CD4-positive, alpha-beta T cell treated with Interleukin-4 for 1 hour (primary cell): ENCODE results near the gene PRKAR1B.

Experiments used
- DNase-seq, 2 donors: peaks; one replicate each; pipeline ENCODE4 v3.0.0-alpha.2; 2020 to 2022

The PRKAR1B gene

GRCh38 chr7:690478-691360 is 36.4 kb downstream of the PRKAR1B start:
- no peak for DNase-seq

DNA sequence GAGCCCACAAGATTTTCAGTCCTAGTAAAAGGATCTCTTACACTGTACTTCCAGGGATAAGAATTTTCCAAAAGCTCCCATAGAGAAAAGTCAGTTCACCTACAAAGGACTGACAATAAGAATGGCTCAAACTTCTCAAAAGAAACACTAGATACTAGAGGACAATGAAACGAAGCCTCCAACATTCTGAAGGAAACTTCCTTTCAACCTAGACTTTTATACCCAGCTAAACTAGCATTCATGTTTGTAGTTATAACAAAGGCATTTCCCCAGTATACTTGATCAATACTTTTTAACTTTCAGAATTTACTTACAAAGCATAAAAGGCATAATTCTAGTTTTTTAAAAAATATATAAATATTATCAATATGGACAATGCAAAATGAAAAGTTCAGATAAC is 41.5 kb downstream of the PRKAR1B start:
- DNase-seq, result no peak

- DNase-seq, result no peak
These were observed 42.7 kb downstream of the PRKAR1B start for GRCh38 chr7:684416-684815.

DNA sequence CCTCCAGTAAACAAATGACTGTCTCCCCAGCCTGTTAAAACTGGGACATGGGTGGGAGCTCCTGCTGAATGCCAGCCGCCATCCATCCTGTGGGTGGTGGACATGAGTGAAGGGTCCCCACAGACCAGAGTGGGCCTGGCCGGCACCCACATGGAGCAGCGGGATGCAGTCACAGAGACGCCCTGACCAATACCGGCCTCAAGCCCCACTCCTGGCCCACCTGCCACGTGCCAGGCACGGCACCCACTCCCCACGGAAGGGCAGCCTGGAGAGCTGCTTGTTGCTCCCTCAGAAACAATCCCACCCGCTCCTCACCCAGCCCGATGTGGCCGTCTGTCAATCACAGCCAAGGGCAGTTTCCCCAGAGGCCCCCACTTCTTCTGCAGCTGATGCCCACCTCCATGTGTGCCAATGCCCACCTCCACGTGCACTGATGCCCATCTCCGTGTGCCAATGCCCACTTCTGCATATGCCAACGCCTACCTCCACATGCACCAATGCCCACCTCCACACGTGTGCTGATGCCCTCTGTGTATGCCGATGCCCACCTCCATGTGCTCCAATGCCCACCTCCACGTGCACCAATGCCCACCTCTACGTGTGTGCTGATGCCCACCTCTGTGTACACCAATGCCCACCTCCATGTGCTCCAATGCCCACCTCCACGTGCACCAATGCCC is 43.4 kb downstream of the PRKAR1B start:
- DNase-seq, result no peak

DNA sequence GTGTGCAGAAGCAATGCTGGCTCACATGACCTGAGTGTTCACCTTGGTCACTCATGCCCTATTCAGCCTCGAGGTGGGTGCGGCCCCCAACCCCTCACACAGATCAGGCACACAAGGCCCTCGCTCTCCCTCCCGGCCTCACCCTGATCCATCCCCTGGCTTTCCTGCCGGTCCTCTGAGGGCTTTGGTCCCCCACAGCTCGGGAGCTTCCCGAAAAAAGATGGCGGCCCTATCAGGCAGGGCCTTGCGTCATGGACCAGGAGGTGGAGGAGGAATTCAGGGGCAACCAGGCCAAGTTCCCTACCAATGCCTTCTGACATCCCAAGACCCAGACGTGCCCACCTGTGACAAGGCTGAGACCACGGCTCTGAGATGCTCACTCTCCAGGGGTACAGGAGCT is 44.3 kb downstream of the PRKAR1B start:
- DNase-seq, result no peak

- no peak for DNase-seq
These were observed 45.4 kb downstream of the PRKAR1B start for GRCh38 chr7:681551-682307.

DNA sequence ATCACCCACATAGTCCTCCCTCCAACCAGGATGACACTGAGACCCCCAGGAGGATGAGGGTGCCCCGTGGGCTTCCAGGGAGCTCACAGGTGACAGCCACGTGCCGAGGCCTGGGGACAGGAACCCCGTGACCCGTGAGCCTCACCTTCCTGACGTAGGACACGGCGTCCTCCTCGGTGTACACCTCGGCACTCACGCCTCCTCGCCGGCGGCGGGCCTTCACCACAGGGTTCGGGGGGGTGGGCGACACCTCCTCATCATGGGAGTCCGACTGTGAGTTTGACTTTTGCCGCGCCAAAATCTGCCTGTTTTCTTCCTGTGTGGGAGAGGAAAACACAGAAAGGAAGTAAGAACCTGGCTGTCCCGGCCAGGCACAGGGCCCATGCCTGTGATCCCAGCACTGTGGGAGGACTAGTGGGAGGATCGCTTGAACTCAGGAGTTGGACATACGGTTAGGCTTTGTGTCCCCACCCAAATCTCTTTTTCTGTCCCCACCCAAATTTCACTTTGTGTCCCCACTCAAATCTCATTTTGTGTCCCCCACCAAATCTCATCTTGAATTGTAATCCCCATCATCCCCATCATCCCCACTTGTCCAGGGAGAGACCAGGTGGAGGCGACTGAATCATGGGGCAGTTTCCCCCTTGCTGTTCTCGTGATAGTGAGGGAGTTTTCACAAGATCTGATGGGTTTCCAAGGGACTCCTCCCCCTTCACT is 46.5 kb downstream of the PRKAR1B start:
- no peak for DNase-seq

GRCh38 chr7:676972-677385 is 50.1 kb downstream of the PRKAR1B start:
- no peak for DNase-seq

DNA sequence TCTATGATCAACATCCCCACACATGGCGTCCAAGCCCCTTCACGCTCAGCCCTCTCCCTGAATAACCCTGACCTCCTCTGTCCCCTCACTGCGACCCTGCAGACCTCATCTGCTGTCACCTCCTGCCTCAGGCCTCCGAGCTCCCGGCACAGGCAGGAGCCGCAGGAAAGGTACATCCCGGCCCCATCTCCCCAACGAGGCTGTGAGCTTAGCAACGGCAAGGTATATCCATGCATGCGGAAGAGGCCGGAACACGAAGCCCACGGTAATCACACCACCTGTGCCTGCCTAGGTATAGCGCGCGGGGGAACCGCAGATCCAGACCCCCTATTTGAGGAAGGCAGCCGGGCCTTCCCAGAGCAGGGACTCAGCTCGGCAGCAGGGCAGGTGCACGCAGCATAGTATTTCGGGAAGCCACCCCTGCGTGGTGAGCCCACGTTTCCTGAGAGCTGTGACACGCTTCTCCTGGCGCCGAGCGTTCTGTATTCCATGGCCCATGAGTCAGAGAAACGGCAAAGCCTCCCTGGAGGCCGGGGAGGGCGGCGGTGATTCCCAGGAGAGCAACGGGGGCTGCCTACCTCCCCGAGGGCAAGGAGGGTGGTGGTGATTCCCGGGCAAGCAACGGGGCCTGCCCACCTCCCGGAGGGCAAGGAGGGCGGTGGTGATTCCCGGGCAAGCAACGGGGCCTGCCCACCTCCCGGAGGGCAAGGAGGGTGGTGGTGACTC is 50.7 kb downstream of the PRKAR1B start:
- no peak for DNase-seq

DNA sequence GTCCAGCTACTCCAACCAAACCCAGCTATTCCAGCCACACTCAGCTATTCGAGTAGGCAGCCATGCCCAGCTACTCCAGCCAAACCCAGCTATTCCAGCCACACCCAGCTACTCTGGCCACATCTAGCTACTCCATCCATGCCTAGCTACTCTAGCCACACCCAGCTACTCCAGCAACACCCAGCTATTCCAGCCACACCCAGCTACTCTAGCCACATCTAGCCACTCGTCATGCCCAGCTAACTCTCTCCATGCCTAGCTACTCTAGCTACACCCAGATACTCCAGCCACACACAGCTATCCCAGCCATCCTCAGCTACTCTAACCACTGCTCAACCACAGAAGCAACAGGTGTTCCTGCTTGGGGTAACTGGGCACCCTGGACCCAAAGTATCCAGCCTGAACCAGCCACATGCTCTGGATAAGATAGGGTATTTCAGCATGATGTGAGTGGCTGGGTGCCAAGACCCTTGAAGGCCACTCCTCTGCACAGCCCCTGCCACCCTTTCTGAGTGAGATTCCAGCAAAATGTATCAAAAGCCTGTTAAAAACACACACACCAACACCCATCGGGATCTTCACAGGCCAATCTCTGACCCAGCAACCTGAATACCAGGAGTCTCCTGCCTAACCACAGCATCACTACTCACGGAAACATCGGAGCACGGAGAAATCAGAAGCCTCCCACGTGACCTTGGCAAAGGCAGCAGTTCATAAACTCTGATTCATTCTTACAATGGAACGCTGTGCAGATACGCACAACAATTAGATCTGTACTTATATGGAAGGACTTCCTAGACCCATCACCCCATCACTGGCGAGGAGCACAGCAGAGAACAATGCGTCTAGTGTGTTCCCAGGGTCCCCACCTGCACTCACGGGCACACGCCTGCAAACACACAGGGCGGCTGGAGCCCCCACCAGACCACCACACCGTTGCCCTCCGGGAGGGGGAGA is 52.3 kb downstream of the PRKAR1B start:
- DNase-seq, result no peak

DNA sequence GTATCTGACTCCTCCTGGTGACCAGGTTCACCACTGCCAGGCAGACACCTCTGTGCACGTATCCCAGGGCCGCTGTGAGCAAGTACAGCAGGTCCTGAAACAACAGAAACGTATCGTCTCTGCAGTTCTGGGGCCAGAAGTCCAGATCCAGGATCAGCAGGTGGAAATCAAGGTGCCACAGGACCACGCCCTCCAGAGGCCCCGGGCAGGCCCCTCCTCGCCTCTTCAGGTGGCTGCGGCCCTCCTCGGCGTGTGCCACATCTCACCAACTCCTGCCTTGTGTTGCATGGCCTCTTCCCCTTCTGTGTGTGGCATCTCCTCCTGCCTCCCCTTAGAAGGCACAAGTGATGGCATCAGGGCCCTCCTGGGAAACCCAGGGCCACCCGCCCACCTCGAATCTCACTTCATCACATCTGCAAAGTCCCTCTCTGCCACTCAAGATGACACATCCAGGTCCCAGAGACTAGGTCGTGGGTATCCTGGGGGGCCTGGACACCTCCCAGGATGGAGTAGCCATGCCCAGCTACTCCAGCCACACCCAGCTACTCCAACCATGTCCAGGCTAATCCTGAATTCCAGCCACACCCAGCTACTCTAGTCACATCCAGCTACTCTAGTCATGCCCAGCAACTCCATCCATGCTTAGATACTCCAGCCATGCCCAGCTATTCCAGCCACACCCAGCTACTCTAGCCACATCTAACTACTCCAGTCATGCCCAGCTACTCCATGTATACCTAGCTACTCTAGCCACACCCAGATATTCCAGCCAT is 53.2 kb downstream of the PRKAR1B start:
- DNase-seq, result no peak

- no peak for DNase-seq
These were observed 54.2 kb downstream of the PRKAR1B start for GRCh38 chr7:672891-673290.

- no peak for DNase-seq
These were observed 55.6 kb downstream of the PRKAR1B start for GRCh38 chr7:671415-672042.

- no peak for DNase-seq
These were observed 56.3 kb downstream of the PRKAR1B start for GRCh38 chr7:670501-671390.

GRCh38 chr7:668958-669357 is 58.1 kb downstream of the PRKAR1B start:
- no peak for DNase-seq

DNA sequence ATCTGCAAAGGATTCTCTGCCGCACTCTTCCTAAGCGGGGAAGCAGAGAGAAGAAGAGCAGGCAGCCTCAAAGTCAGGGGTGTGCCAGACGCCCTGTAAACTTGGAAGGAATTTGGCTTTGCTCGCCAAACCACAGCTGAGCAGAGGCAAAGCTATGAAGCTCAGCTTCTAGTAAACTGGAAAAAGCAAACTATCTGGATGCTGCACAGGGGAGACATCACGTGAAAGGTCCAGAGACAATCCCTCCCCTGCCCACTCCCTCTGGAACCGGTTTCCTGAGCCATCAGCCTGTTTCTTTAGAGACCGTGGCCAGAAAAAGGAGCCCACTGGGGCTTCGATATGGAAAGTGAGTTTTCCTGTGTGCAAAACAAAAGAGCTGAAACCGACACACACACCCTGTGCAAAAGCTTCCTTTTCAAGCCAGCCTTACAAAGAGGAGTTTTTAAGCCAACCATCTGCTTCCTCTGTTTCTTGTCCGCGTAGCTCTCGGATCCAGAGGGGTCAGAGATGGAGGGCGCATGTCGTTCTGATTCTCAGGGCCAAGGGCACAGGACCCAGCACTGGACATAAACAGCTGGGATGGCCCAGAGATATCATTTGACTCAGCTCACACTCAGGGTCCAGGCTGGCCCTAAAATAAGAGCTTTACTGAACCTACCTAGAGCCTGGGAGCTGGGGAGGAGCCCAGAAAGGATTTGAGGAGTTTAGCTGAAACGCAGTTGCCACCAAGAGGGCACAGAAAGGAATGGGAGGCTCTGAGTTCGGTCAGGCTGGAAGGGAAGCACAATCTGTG is 58.7 kb downstream of the PRKAR1B start:
- DNase-seq, result no peak

DNA sequence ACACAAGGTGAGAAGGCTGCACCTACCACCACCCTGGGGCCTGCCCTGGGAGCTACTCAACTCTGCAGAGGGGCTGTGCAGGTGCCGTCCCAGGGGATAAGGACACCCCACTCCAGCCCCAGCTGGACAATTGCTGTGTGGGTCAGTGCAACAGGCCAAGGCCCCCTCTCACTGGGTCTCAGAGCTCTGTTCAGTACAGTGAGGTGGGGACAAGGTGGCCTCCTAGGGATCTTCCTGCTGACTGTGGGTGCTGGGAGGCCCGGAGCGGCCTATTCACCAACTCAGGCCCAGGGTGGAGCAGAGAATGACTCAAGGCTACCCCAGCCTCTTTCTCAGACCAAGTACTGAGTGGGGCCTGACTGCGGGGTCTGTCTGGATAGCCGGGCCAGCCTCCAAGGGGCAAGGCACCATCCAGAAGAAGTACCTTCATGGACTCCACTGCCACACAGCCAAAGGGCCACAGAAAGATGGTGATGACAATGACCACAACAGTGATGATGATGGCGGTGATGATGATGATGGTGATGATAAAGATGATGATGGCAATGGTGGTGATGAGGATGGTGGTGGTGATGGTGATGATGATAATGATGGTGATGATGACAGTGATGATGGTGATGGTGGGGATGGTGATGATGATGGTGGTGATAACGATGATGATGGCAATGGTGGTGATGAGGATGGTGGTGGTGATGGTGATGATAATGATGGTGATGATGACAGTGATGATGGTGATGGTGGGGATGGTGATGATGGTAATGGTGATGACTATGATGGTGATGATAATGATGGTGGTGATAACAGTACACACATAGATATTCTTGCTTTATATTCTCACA is 60.4 kb downstream of the PRKAR1B start:
- no peak for DNase-seq
